DND-41 (cell line): Measurements from ENCODE around the gene MED12L.

Source experiments
- ATAC-seq: fragments of 200-7000 bp; cut with Tn5 transposase; 3 replicates; pipeline ENCODE4 v1.9.1; 2021; ENCODE audit warnings: low read depth; ENCODE audit not compliant: insufficient read depth
- DNase-seq: peaks from one replicate; pipeline ENCODE4 v3.0.0-alpha.2; 2020
- H2AFZ ChIP-seq: 2 replicates; pipeline ENCODE4 v1.6.0; 2012; ENCODE audit warnings: low read depth, low read length
- H3K27ac ChIP-seq: 2 replicates; pipeline ENCODE4 v1.5.1; 2012; ENCODE audit warnings: low read length, inconsistent platforms
- H3K27me3 ChIP-seq: fragments of 200-600 bp; sonication (generic); 2 replicates; pipeline ENCODE4 v1.6.0; 2012; ENCODE audit warnings: low read length, mild to moderate bottlenecking, inconsistent platforms; ENCODE audit not compliant: insufficient read depth, poor library complexity
- H3K36me3 ChIP-seq: 2 replicates; pipeline ENCODE4 v1.5.1; 2012; ENCODE audit warnings: low read length, inconsistent platforms; ENCODE audit not compliant: insufficient read depth
- H3K4me1 ChIP-seq: 2 replicates; pipeline ENCODE4 v1.5.1; 2012; ENCODE audit warnings: mild to moderate bottlenecking, low read length; ENCODE audit not compliant: insufficient read depth
- H3K4me2 ChIP-seq: 2 replicates; pipeline ENCODE4 v1.6.0; 2012; ENCODE audit warnings: mild to moderate bottlenecking, moderate library complexity, low read length, inconsistent platforms; ENCODE audit not compliant: insufficient read depth
- H3K4me3 ChIP-seq, 2 experiments: fragments of 200-600 bp in 1 of 2; shearing (Covaris generic) in 1 of 2; 2 replicates each; pipeline ENCODE4 v1.5.1; 2012 to 2016; ENCODE audit warnings: inconsistent platforms in 2 of 2, low read length in 2 of 2, mild to moderate bottlenecking in 2 of 2, low read depth in 1 of 2, moderate library complexity in 1 of 2
- H3K79me2 ChIP-seq: 2 replicates; pipeline ENCODE4 v1.6.0; 2012; ENCODE audit warnings: low read length, inconsistent platforms; ENCODE audit not compliant: insufficient read depth
- H3K9ac ChIP-seq: 2 replicates; pipeline ENCODE4 v1.6.0; 2012; ENCODE audit warnings: low read depth, mild to moderate bottlenecking, inconsistent platforms, low read length, moderate library complexity
- H3K9me3 ChIP-seq: 2 replicates; pipeline ENCODE4 v1.5.1; 2012; ENCODE audit warnings: low read length, moderate library complexity, mild to moderate bottlenecking, inconsistent platforms; ENCODE audit not compliant: insufficient read depth, severe bottlenecking
- H4K20me1 ChIP-seq: 2 replicates; pipeline ENCODE4 v1.6.0; 2012; ENCODE audit warnings: low read length; ENCODE audit not compliant: insufficient read depth
- CTCF ChIP-seq: IDR thresholded peaks from 2 replicates; pipeline ENCODE4 v1.5.1; 2012; ENCODE audit warnings: borderline replicate concordance, low read length, moderate library complexity, mild to moderate bottlenecking; ENCODE audit not compliant: poor library complexity, severe bottlenecking; ENCODE audit errors: extremely low read depth
- EZH2 ChIP-seq: IDR thresholded peaks from 3 replicates; pipeline ENCODE4 v1.6.1; 2012; ENCODE audit warnings: borderline replicate concordance, low read depth, mild to moderate bottlenecking, moderate library complexity, low read length, inconsistent platforms; ENCODE audit not compliant: severe bottlenecking

MED12L gene

GRCh38 chr3:151100076-151100475 lies 14.6 kb downstream of the MED12L start:
- no peaks in the 10 kb centered on the region for H3K36me3 ChIP-seq
- DNase-seq, result no peak
- H3K9ac ChIP-seq, result no peak overlapping the region
- H3K4me2 ChIP-seq, result no peak overlapping the region
- H3K4me1 ChIP-seq, result peaks cover 10% of the 10 kb centered on the region
- no peaks in the 10 kb centered on the region for H3K9me3 ChIP-seq
- no peak overlapping the region for H3K27ac ChIP-seq
- H3K79me2 ChIP-seq, result no peaks in the 10 kb centered on the region; the same call in 1 of the 2 replicates
- H3K27me3 ChIP-seq, result no peaks in the 10 kb centered on the region
- 0 out of 2 replicates have a peak, but pooled peaks cover 3% of the 10 kb centered on the region for H4K20me1 ChIP-seq
- no peak overlapping the region for H2AFZ ChIP-seq
- ATAC-seq, result no peak
- TF ChIP-seq EZH2, result no peak
- TF ChIP-seq CTCF, result no peak
- H3K4me3 ChIP-seq, result no peak overlapping the region

DNA sequence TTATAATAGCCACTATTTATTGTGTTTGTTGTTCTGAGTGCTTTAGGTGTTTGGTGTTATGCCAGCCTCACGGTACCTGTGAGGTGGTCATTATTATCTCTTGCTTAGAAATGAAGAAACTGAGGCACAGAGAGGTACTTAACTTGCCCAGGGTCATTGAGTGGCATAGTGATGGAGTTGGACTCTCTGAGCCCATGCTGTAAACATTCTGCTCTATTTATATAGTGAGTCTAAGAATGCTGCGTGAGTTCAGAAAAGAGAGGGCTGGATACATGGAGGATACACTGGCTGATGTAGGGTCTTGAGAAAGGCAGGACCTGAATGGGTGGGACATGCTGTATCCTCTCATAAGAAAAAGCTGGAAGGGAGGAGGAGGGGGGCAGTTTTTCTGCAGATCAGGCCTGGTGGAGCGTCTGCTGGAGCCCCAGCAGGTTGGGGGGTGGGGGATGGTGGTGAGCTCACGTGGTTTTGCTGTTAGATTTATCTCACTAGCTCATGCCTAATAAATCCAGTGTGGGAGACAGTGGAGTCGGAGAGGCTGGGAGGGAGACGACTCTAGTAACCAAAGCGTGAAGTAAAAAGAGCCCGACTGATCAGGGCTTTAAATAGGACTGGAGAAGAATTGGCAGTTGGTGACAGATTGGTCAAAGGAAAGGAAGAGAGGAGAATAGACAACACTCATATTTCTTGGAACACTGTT lies 16.0 kb downstream of the MED12L start:
- Histone ChIP-seq H3K9ac (no peak overlapping the region), H3K4me2 (no peak overlapping the region), H3K27me3 (no peaks in the 10 kb centered on the region), H3K9me3 (no peaks in the 10 kb centered on the region), H3K36me3 (no peaks in the 10 kb centered on the region), H3K4me1 (peaks cover 10% of the 10 kb centered on the region), H3K27ac (no peak overlapping the region), H4K20me1 (0 out of 2 replicates have a peak, but pooled peaks cover 3% of the 10 kb centered on the region), H3K79me2 (no peaks in the 10 kb centered on the region; the same call in 1 of the 2 replicates), H3K4me3 (no peak overlapping the region), H2AFZ (no peak overlapping the region)
- ATAC-seq (peak; percentile 58), DNase-seq (peak; percentile 36)
- TF ChIP-seq CTCF (no peak), EZH2 (no peak)

- H4K20me1 ChIP-seq, result 0 out of 2 replicates have a peak, but pooled peaks cover 3% of the 10 kb centered on the region
- TF ChIP-seq CTCF, result no peak
- TF ChIP-seq EZH2, result no peak
- no peak overlapping the region for H3K4me3 ChIP-seq
- H2AFZ ChIP-seq, result no peak overlapping the region
- no peaks in the 10 kb centered on the region for H3K27me3 ChIP-seq
- ATAC-seq, result no peak
- no peaks in the 10 kb centered on the region for H3K9me3 ChIP-seq
- H3K4me1 ChIP-seq, result peaks cover 7% of the 10 kb centered on the region
- no peak overlapping the region for H3K27ac ChIP-seq
- no peak for DNase-seq
- no peaks in the 10 kb centered on the region for H3K36me3 ChIP-seq
- no peaks in the 10 kb centered on the region; the same call in 1 of the 2 replicates for H3K79me2 ChIP-seq
- no peak overlapping the region for H3K9ac ChIP-seq
- no peak overlapping the region for H3K4me2 ChIP-seq
Observed at GRCh38 chr3:151106311-151106710, 20.8 kb downstream of the MED12L start.
